H54 (cell line): ENCODE measurements around the gene LSR.
"Not testable (repeated sequence)": the region's sequence is repeated elsewhere in the genome, so short reads cannot be mapped to it uniquely, and the experiment has no call there.

Source experiments
- DNase-seq: peaks from one replicate; pipeline ENCODE4 v3.0.0; 2011; ENCODE audit warnings: low spot score, mixed read lengths; ENCODE audit not compliant: insufficient read length
- FAIRE-seq: peaks from 3 replicates; lab custom pipeline; 2011; peaks lifted over from hg19 to GRCh38; lab: Jason Lieb, UNC
- POLR2A ChIP-seq: IDR thresholded peaks from 2 replicates; pipeline ENCODE4 v1.6.1; 2011; ENCODE audit warnings: low read depth, mild to moderate bottlenecking, low read length

Gene LSR

DNA sequence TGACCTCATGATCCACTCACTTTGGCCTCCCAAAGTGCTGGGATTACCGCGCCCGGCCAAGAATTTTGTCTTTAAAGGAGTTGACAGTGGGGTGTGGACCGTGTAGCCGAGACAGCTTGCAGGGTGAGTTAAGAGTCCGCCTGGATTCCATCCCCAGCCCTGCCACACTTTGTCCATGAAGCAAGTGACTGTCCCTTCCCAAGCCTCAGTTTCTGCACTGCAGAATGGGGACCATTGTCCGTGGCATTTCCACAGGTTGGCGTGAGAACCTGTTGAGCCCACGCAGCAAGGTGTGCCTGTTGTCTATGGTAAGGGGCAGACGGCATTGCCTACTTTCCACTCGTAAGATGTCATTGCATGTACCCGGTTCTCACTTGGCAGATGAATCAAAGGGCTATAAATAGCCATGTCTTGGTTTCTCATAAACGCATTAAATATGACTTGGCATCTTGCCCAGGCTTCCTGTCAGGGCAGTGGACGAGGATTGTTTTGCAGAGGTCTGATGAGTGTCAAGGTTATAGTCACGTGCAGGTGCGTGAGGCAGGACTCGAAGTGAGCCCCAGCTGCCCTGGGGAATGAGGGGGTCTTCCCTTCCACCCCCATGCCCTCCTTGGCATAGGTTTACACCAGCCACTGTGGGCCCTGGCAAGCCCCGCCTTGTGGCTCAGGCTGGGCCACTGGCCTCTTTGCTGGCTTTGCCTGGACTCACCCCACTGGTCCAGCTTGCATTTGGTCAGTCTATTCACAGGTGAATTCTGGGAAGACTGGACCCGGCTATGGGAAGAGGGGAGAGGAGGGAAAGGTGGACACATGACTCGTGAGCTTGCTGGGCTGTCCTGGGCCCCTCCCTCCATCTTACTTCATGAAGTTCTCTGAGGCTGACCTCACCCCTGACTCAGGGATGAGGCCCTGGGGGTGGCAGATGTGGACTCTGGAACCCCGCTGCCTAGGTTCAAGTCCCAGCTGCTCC, 34.9 kb upstream of the LSR start:
- TF ChIP-seq POLR2A: no peak
- peak; percentile 68 for DNase-seq
- FAIRE-seq: no peak

- DNase-seq: no peak
- no peak for FAIRE-seq
- no peak for TF ChIP-seq POLR2A
Measured at GRCh38 chr19:35214766-35215422, 33.9 kb upstream of the LSR start.

GRCh38 chr19:35216016-35216832, 32.6 kb upstream of the LSR start:
- no peak for TF ChIP-seq POLR2A
- no peak for FAIRE-seq
- no peak for DNase-seq

DNA sequence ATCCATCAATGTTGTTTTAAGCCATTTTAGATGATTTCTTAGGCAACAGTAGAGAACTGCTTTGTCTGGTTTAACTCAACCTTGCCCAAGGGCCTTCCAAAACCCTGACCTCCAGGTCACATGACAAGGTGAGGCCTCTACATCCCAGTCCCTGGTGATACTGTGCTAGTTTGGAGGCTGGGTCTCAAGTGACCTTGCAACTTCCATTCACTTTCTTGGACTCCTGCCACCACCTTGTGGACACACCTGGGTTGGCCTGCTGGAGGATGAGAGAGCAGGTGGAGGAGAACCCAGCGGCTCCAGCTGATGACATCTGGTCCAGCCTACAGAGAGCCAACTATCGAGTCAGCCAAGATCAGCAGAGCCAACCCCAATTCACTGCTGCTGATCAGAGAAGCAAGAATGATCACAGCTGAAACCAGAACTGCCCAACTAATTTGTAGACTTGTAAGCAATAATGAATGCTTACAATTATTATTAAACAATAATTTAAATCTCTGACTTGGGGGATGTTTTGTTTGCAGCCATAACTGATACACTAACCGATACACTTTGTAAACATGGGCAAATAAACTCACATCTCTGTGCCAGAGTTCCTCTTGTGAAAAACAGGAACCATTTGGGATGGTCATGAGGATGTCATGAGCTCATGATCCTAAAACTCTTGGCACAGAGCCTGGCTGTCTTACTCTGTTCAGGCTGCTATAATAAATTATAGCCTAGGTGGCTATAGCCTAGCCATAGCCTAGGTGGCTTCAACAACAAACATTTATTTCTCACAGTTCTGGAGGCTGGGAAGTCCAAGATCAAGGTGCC, 31.8 kb upstream of the LSR start:
- TF ChIP-seq POLR2A: no peak
- no peak for DNase-seq
- FAIRE-seq: no peak

GRCh38 chr19:35217649-35217990, 31.2 kb upstream of the LSR start:
- FAIRE-seq: no peak
- TF ChIP-seq POLR2A: no peak
- no peak for DNase-seq

DNA sequence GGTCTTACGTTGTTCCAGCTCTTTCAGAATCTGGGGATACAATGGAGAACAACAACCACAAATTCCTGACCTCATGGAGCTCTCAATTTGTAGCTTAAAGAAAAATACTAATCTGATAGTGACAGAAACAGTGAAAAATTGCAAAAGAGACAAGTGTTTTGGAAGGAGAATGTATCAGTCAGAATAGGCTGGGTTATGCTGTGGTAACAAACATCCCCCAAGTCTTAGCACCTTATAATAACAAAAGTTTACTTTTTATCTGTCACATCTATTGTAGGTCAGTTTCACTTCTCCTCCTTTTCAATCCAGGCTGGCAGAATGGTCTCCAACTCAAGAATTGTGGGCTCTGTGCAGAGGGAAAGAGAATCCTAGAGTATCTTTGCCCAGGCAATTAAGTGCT, 29.8 kb upstream of the LSR start:
- FAIRE-seq: no peak

GRCh38 chr19:35220315-35220921, 28.4 kb upstream of the LSR start:
- FAIRE-seq (no peak), DNase-seq (no peak)
- TF ChIP-seq POLR2A: no peak

More for the DNA sequence above, 29.8 kb upstream of the LSR start:
- no peak for DNase-seq
- no peak for TF ChIP-seq POLR2A

- FAIRE-seq, DNase-seq: not testable (repeated sequence)
Measured at GRCh38 chr19:35220973-35221590, 27.7 kb upstream of the LSR start.

- no peak for DNase-seq
- TF ChIP-seq POLR2A: no peak
- FAIRE-seq: no peak
Measured at GRCh38 chr19:35222373-35223015, 26.3 kb upstream of the LSR start.

DNA sequence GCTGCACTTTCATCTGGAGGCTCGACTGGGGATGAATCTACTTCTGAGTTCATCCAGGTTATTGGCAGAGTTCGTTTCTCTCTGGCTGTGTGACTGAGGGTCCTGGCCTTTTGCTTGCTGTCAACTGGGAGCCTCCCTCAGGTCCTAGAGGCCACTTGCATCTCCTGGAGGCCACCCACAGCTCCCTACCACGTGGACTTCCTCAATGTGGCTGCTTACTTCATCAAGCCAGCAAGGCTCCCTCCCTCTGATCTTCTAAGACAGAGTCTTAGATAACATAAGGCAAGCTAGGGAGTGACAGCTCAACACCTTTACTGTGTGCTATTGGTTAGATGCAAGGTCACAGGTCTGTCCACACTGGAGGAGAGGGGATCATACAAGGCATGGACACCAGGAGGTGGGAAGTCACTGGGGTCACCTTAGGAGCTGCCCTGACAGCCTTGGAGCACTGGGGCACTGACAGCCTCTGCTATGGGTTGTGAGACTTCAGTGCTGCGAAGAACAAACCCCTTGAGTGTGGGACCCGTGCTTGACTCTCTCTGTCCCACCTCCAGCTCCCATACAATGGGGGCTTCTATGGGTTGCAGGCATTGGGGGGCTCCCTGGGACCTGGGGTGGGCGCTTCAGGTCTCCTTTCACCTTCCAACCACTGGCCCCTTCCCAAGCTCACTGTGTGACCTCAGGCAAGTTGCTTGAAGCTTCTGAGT, 25.6 kb upstream of the LSR start:
- no peak for FAIRE-seq
- no peak for TF ChIP-seq POLR2A

GRCh38 chr19:35223862-35224505, 24.8 kb upstream of the LSR start:
- FAIRE-seq: no peak
- no peak for TF ChIP-seq POLR2A
- no peak for DNase-seq

More for the DNA sequence above, 25.6 kb upstream of the LSR start:
- no peak for DNase-seq
